ENCODE measurements around the gene FLNB. TPM values are rescaled to one million over a fixed set of nuclear protein-coding genes. Genes with fewer than 3 reads are reported as not detected.

Gene FLNB
- total and polyA plus RNA-seq, 8 donors = 38.2 to 204 (median 85.9) TPM

DNA sequence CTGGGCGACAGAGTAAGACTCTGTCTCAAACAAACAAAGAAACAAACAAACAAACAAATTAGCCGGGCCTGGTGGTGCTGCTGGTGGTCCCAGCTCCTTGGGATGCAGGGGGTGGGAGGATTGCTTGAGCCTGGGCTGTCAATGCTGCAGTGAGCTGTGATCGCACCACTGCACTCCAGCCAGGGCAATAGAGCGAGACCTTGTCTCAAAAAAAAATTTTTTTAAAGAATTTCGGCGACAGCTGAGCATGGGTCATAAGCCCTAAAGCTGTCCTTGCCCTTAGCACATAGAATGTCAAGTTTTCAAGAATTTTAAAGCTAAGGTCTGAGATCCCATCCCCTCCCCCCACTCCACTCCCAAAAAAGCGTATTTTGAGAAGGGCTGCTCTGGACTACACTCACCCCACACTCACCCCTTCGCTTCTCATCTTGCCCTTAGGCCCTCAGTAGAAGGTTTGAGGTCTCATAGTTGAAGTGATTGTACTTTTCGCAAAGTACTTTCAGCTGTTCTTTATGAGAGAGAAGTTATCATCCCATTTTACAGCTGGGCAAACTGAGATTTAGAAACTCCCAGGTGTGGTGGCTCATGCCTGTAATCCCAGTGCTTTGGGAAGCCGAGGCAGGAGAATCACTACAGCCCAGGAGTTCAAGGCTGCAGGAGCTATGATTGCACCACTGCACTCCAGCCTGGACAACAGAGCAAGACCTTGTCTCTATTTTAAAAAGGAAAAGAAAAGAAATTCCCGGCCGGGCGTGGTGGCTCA, 34.3 kb upstream of the FLNB start:
- TF ChIP-seq EP300 (IDR thresholded peaks at IDR 0.05) (no peak), POLR2AphosphoS5 (IDR thresholded peaks at IDR 0.05) (no peak), POLR2A (IDR thresholded peaks at IDR 0.05) (no peak)
- TF ChIP-seq, protein P1, sequence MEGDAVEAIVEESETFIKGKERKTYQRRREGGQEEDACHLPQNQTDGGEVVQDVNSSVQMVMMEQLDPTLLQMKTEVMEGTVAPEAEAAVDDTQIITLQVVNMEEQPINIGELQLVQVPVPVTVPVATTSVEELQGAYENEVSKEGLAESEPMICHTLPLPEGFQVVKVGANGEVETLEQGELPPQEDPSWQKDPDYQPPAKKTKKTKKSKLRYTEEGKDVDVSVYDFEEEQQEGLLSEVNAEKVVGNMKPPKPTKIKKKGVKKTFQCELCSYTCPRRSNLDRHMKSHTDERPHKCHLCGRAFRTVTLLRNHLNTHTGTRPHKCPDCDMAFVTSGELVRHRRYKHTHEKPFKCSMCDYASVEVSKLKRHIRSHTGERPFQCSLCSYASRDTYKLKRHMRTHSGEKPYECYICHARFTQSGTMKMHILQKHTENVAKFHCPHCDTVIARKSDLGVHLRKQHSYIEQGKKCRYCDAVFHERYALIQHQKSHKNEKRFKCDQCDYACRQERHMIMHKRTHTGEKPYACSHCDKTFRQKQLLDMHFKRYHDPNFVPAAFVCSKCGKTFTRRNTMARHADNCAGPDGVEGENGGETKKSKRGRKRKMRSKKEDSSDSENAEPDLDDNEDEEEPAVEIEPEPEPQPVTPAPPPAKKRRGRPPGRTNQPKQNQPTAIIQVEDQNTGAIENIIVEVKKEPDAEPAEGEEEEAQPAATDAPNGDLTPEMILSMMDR (IDR thresholded peaks at IDR 0.05) = no peak
- H3K9me3 ChIP-seq = no peaks in the 10 kb centered on the region
- WGBS, 5 donors = 91 to 96% (median 93%) methylated on average over 13 of the region's 13 CpGs
- H3K27me3 ChIP-seq = no peaks in the 10 kb centered on the region
- H3K36me3 ChIP-seq = no peaks in the 10 kb centered on the region
- intact Hi-C loops (cut with DNase I; ENCODE audit: low total_unique reads) = no loop called here
- DNase-seq = no peak
- peak overlapping the region in 4 of 5 donors; percentile 52 to 82 (median 66) for H3K27ac ChIP-seq
- H3K4me3 ChIP-seq = no peak overlapping the region
- H3K4me1 ChIP-seq = peaks cover 6 to 76% (median 18%) of the 10 kb centered on the region in 4 donors

DNA sequence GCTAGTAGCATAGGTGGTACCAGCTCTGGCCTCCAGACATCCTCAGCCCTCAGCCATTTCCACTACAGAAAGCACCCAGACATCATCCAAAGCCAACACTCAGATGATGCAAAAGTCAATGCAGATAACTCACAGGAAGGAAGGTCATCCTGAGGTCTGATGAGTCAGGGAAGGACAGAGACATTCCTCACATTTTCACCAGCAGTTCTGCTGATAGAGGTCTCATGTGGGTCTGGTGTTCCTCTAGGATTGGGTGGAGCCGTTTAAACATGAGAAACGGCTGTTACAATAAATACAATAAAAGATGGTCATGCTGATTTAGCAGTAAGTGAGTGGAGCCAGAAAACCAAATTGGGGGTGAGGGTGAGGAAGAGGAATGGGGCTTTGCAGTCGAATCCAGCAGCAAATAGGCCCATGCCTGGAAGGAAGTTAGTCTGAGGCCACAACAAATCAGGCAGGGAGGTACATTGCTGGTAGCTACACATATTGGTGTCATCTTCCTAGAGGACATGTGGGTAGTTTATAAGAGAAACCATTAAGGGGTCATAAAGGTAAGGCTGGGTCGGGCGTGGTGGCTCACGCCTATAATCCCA, 33.3 kb upstream of the FLNB start:
- intact Hi-C loops (cut with DNase I; ENCODE audit: low total_unique reads) = no loop called here
- peaks cover 6 to 73% (median 15%) of the 10 kb centered on the region in 4 donors for H3K4me1 ChIP-seq
- no peaks in the 10 kb centered on the region for H3K27me3 ChIP-seq
- H3K36me3 ChIP-seq = no peaks in the 10 kb centered on the region
- H3K4me3 ChIP-seq = no peak overlapping the region
- DNase-seq = peak in 1 of 2 donors; percentile 50
- H3K27ac ChIP-seq = peak overlapping the region in 3 of 5 donors; percentile 18 to 82 (median 44)
- no peaks in the 10 kb centered on the region for H3K9me3 ChIP-seq
- 62 to 72% (median 67%) methylated on average over 6 of the region's 6 CpGs for WGBS, 5 donors
- TF ChIP-seq POLR2AphosphoS5 (IDR thresholded peaks at IDR 0.05) = peak in 1 of 3 donors; percentile 77
- no peak for TF ChIP-seq POLR2A (IDR thresholded peaks at IDR 0.05)

DNA sequence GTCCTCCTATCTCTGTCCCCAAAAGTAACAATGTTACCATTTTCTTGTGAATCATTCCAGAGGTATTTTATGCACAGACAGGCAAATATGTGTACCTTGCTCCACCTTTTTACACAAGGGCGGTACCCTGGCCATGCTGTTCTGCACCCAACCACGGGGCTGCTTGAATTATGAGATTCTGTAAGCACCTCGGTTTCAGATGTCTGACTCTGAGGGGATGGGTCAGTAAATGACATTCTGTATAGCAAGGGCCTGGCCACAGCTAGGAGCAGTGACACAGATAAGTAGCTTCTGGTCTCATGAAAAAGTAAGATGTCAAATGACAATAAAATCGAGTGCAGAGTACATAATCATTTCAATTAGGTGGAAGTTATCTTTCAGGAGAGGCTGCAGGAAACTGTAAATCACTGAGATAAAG, 30.4 kb upstream of the FLNB start:
- TF ChIP-seq POLR2AphosphoS5 (IDR thresholded peaks at IDR 0.05) = no peak
- TF ChIP-seq EP300 (IDR thresholded peaks at IDR 0.05) = no peak
- TF ChIP-seq POLR2A (IDR thresholded peaks at IDR 0.05) = no peak
- TF ChIP-seq, protein P1 (IDR thresholded peaks at IDR 0.05) = no peak
- H3K27me3 ChIP-seq = no peaks in the 10 kb centered on the region
- intact Hi-C loops (cut with DNase I; ENCODE audit: low total_unique reads) = no loop called here
- 23 to 35% (median 27%) methylated on average over 4 of the region's 4 CpGs for WGBS, 5 donors
- H3K4me3 ChIP-seq = no peak overlapping the region
- H3K9me3 ChIP-seq = no peaks in the 10 kb centered on the region
- no peaks in the 10 kb centered on the region for H3K36me3 ChIP-seq
- peaks cover 0 to 54% (median 2%) of the 10 kb centered on the region in 4 donors for H3K4me1 ChIP-seq
- DNase-seq = peak in 1 of 2 donors; percentile 75
- H3K27ac ChIP-seq = peak overlapping the region in 4 of 5 donors; percentile 2 to 52 (median 26)

DNA sequence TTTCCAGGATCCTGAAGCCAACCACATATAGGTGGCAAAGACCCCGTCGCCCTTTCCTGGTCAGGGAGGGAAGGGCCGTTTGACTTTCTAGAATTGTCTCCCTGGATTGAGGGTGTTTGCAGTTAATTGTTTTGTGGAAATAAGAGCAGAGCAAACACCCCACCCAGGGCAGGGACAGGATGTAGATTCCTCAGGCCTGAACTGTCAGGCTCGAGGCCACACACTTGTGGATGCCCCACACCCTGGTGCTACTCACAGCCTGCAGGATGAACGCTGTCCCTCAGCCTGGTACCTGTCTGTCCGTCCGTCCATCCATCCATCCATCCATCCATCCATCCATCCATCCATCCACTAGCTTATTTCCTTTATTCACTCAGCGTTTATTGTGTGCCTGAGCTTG, 29.9 kb upstream of the FLNB start:
- TF ChIP-seq, protein P1 (IDR thresholded peaks at IDR 0.05) = no peak
- TF ChIP-seq POLR2AphosphoS5 (IDR thresholded peaks at IDR 0.05) (no peak), POLR2A (IDR thresholded peaks at IDR 0.05) (no peak), EP300 (IDR thresholded peaks at IDR 0.05) (no peak)
- no peak overlapping the region for H3K4me3 ChIP-seq
- no peaks in the 10 kb centered on the region for H3K9me3 ChIP-seq
- H3K4me1 ChIP-seq = peaks cover under 1 to 54% (median 4%) of the 10 kb centered on the region in 4 donors
- no peaks in the 10 kb centered on the region for H3K36me3 ChIP-seq
- WGBS, 5 donors = 68 to 79% (median 68%) methylated on average over 8 of the region's 8 CpGs
- no peaks in the 10 kb centered on the region for H3K27me3 ChIP-seq
- intact Hi-C loops (cut with DNase I; ENCODE audit: low total_unique reads) = no loop called here
- H3K27ac ChIP-seq = peak overlapping the region; percentile 2 to 52 (median 41)
- no peak for DNase-seq
